Measurements from ENCODE around the gene PPP4C. TPM values are rescaled to one million over a fixed set of nuclear protein-coding genes. Genes with fewer than 3 reads are reported as not detected.

PPP4C gene
- total RNA-seq: 193 and 224 TPM in 2 replicates

GRCh38 chr16:30075503-30076275 is at the start of gene PPP4C:
PPP4C (plus strand) TSS chr16:30075994; CDS start chr16:30076378, 384 bp downstream.

GRCh38 chr16:30030841-30031413 is 44.9 kb upstream of the PPP4C start, which contains the start of gene TLCD3B:
TLCD3B (minus strand) TSS chr16:30031271; CDS start chr16:30030527, 744 bp downstream.

GRCh38 chr16:30065102-30065942 is 10.5 kb upstream of the PPP4C start, which contains the start of gene ALDOA:
ALDOA (plus strand) TSS chr16:30065760; CDS start chr16:30066898, 1,138 bp downstream.

GRCh38 chr16:30091474-30092372 is 15.9 kb downstream of the PPP4C start, which contains the start of gene TBX6:
TBX6 (minus strand) TSS chr16:30091924; CDS start chr16:30091193, 731 bp downstream.

GRCh38 chr16:30096105-30096861 is 20.5 kb downstream of the PPP4C start, which contains the start of gene YPEL3:
YPEL3 (minus strand) TSS chr16:30096213; CDS start chr16:30095482, 731 bp downstream.

GRCh38 chr16:30113031-30113710 is 37.4 kb downstream of the PPP4C start, which contains the start of gene GDPD3:
GDPD3 (minus strand) TSS chr16:30113537; CDS start chr16:30113478, 59 bp downstream.

Other genes with a start within 250 kb of the PPP4C start
- 94.6 and 136 TPM in 2 replicates for gene CDIPT, start 212.8 kb upstream of the PPP4C start, total RNA-seq
- gene SEZ6L2, start 176.4 kb upstream of the PPP4C start, total RNA-seq: 2.1 and 7.0 TPM in 2 replicates
- gene ASPHD1, start 175.5 kb upstream of the PPP4C start, total RNA-seq: 7.3 and 10.4 TPM in 2 replicates
- gene KCTD13, start 149.8 kb upstream of the PPP4C start, total RNA-seq: 3.5 and 4.8 TPM in 2 replicates
- 81.2 and 82.3 TPM in 2 replicates for gene TMEM219, start 113.9 kb upstream of the PPP4C start, total RNA-seq
- 39.1 and 47.1 TPM in 2 replicates for gene TAOK2, start 102.1 kb upstream of the PPP4C start, total RNA-seq
- gene HIRIP3, start 80.4 kb upstream of the PPP4C start, total RNA-seq: 5.0 and 5.6 TPM in 2 replicates
- 11.9 and 15.2 TPM in 2 replicates for gene INO80E, start 79.8 kb upstream of the PPP4C start, total RNA-seq
- gene DOC2A, start 65.0 kb upstream of the PPP4C start, total RNA-seq: 0.28 TPM in 1 of 2 replicates, not detected in the other
- not detected in 2 replicates for gene C16orf92, start 52.8 kb upstream of the PPP4C start, total RNA-seq
- gene TLCD3B, start 44.7 kb upstream of the PPP4C start, total RNA-seq: 0.09 TPM in 1 of 2 replicates, not detected in the other
- 617 and 861 TPM in 2 replicates for gene ALDOA, start 10.2 kb upstream of the PPP4C start, total RNA-seq
- gene TBX6, start 15.9 kb downstream of the PPP4C start, total RNA-seq: under 0.01 and 0.09 TPM in 2 replicates
- 6.3 and 10.2 TPM in 2 replicates for gene YPEL3, start 20.2 kb downstream of the PPP4C start, total RNA-seq
- 0.71 and 1.6 TPM in 2 replicates for gene GDPD3, start 37.5 kb downstream of the PPP4C start, total RNA-seq
- 28.4 and 41.2 TPM in 2 replicates for gene MAPK3, start 47.2 kb downstream of the PPP4C start, total RNA-seq
- 0.46 and 0.71 TPM in 2 replicates for gene CORO1A, start 107.6 kb downstream of the PPP4C start, total RNA-seq
- gene BOLA2B, start 117.7 kb downstream of the PPP4C start, total RNA-seq: 20.8 and 31.1 TPM in 2 replicates
- 20.9 and 21.2 TPM in 2 replicates for gene SLX1A, start 117.9 kb downstream of the PPP4C start, total RNA-seq
- gene SULT1A3, start 123.3 kb downstream of the PPP4C start, total RNA-seq: 2.4 and 3.4 TPM in 2 replicates
- 0.43 and 1.8 TPM in 2 replicates for gene NPIPB13, start 172.5 kb downstream of the PPP4C start, total RNA-seq

All from smooth muscle cell of bladder (primary cell).